IPS-20b (cell line): Measurements from ENCODE around the gene PEX11B.
A peak's percentile ranks its signal among the peaks of the same experiment; 100 is the strongest.
"Not testable (repeated sequence)": the region's sequence is repeated elsewhere in the genome, so short reads cannot be mapped to it uniquely, and the experiment has no call there.

Source experiments
- H3K27ac ChIP-seq: one replicate; pipeline ENCODE4 v1.5.1; 2013; ENCODE audit warnings: low read length
- H3K27me3 ChIP-seq: 2 replicates; pipeline ENCODE4 v1.6.1; 2013; ENCODE audit warnings: mild to moderate bottlenecking, low read length, inconsistent platforms; ENCODE audit not compliant: insufficient read depth
- H3K36me3 ChIP-seq: 2 replicates; pipeline ENCODE4 v1.6.1; 2013; ENCODE audit warnings: low read depth, mild to moderate bottlenecking, inconsistent platforms, low read length, moderate library complexity; ENCODE audit not compliant: insufficient read depth
- H3K4me1 ChIP-seq: 2 replicates; pipeline ENCODE4 v1.6.1; 2013; ENCODE audit warnings: mild to moderate bottlenecking, control low read depth, inconsistent platforms, low read length, moderate library complexity; ENCODE audit not compliant: insufficient read depth
- H3K4me3 ChIP-seq: 2 replicates; pipeline ENCODE4 v1.5.1; 2013; ENCODE audit warnings: mild to moderate bottlenecking, low read length, inconsistent platforms
- H3K9ac ChIP-seq: 2 replicates; pipeline ENCODE4 v1.6.1; 2013; ENCODE audit warnings: low read depth, mild to moderate bottlenecking, inconsistent platforms, low read length, moderate library complexity
- H3K9me3 ChIP-seq: 2 replicates; pipeline ENCODE4 v1.6.1; 2013; ENCODE audit warnings: mild to moderate bottlenecking, low read depth, low read length, inconsistent platforms; ENCODE audit not compliant: insufficient read depth

Gene PEX11B

GRCh38 chr1:145947551-145947950, 29.0 kb upstream of the PEX11B start:
- no peaks in the 10 kb centered on the region for H3K36me3 ChIP-seq
- H3K27ac ChIP-seq = no peak overlapping the region
- peaks cover 13% of the 10 kb centered on the region; the same call in 1 of the 2 replicates for H3K4me1 ChIP-seq
- no peaks in the 10 kb centered on the region for H3K27me3 ChIP-seq
- no peaks in the 10 kb centered on the region for H3K9me3 ChIP-seq
- H3K4me3 ChIP-seq = 0 out of 2 replicates have a peak overlapping the region, but pooled peaks have one; percentile 2
- H3K9ac ChIP-seq = no peak overlapping the region

- no peaks in the 10 kb centered on the region for H3K36me3 ChIP-seq
- H3K27ac ChIP-seq = no peak overlapping the region
- H3K9me3 ChIP-seq = no peaks in the 10 kb centered on the region
- H3K4me3 ChIP-seq = no peak overlapping the region
- H3K27me3 ChIP-seq = no peaks in the 10 kb centered on the region
- peaks cover 13% of the 10 kb centered on the region; the same call in 1 of the 2 replicates for H3K4me1 ChIP-seq
- no peak overlapping the region for H3K9ac ChIP-seq
These were observed 28.0 kb upstream of the PEX11B start for GRCh38 chr1:145946477-145946986.

DNA sequence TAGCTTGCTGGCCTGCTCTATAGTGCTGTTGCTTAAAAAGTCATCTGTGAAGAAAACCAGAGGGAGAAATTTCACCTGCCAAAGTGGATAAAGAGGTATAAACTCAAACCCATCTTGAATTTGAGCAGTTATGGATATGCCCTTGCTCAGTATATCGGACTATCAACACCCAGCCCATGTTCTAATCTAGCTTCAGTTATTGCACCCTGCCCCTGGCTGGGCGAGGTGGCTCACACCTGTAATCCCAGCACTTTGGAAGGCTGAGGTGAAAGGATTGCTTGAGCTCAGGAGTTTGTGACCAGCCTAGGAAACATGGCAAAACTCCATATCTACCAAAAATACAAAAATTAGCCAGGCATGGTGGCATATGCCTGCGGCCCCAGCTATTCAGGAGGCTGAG, 26.0 kb upstream of the PEX11B start:
- no peaks in the 10 kb centered on the region for H3K27me3 ChIP-seq
- no peak overlapping the region for H3K27ac ChIP-seq
- H3K9me3 ChIP-seq = no peaks in the 10 kb centered on the region
- H3K9ac ChIP-seq = no peak overlapping the region
- peaks cover 13% of the 10 kb centered on the region; the same call in 1 of the 2 replicates for H3K4me1 ChIP-seq
- no peak overlapping the region for H3K4me3 ChIP-seq
- H3K36me3 ChIP-seq = no peaks in the 10 kb centered on the region

DNA sequence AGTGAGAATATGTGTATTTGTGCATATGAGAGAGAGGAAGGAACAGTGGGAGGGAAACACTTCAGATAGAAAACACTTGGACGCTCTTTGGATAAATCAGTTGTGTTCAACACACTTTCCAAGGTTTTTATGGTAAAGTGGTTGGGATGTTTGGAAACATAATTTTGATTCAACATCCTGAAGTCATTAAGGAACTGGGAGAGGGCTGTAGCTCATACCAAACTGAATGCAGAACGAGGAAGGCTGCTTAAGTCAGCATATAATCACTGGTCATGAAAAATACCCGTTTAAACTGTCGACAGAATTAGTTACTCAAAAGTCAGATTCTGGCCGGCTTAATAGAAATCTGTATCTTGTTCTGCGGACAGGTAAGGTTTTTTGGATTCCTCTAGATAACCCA, 24.4 kb upstream of the PEX11B start:
- Histone ChIP-seq H3K27ac (no peak overlapping the region), H3K27me3 (no peaks in the 10 kb centered on the region), H3K9ac (no peak overlapping the region), H3K4me3 (no peak overlapping the region), H3K9me3 (no peaks in the 10 kb centered on the region), H3K4me1 (peaks cover 11% of the 10 kb centered on the region; the same call in 1 of the 2 replicates), H3K36me3 (no peaks in the 10 kb centered on the region)

GRCh38 chr1:145942405-145942804, 23.9 kb upstream of the PEX11B start:
- Histone ChIP-seq H3K9ac (no peak overlapping the region), H3K4me3 (no peak overlapping the region), H3K27me3 (no peaks in the 10 kb centered on the region), H3K36me3 (no peaks in the 10 kb centered on the region), H3K9me3 (no peaks in the 10 kb centered on the region), H3K4me1 (peaks cover 7% of the 10 kb centered on the region; the same call in 1 of the 2 replicates), H3K27ac (no peak overlapping the region)

DNA sequence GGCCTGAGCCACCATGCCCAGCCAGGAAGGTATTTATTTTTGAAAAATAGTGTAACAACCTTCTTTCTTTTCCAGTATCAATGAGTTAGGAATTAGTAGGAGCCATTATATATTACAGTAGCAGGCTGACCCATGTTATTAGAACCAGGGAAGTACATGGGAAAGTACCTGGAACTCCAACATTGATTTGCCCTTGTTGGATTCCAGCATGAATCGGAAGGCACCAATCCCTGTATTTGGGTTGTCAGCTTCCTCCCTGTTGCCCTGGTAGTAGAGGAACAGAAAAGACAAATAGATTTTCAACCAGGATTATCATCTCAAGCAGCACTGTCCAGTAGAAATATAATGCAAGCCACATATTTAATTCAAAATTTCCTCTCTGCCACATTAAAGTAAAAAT, 18.9 kb upstream of the PEX11B start:
- Histone ChIP-seq H3K27me3 (no peaks in the 10 kb centered on the region), H3K36me3 (no peaks in the 10 kb centered on the region), H3K27ac (no peak overlapping the region), H3K4me3 (no peak overlapping the region), H3K9ac (no peak overlapping the region), H3K4me1 (peaks cover 3% of the 10 kb centered on the region; the same call in 1 of the 2 replicates), H3K9me3 (no peaks in the 10 kb centered on the region)

DNA sequence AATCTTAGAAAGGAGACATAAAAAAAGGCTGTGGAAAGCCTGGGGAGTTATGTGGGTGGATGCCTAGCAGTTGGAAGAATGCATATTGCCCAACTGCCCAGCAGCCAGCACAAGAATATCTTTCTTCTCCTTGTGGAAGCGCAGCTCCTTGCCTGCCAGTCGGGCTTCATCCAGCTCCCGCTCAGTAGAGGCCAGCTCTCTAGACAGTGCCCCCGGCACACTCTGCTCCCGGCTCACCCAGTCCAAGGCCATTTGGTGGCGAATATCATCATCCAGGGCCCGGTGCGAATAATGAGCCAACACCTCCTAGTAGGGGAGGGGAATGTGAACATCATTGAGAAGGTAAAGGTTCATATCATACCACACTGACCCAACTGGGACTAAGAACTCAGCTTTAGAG, 17.7 kb upstream of the PEX11B start:
- Histone ChIP-seq H3K9ac (no peak overlapping the region), H3K9me3 (no peaks in the 10 kb centered on the region), H3K27ac (no peak overlapping the region), H3K4me1 (peaks cover 3% of the 10 kb centered on the region; the same call in 1 of the 2 replicates), H3K27me3 (no peaks in the 10 kb centered on the region), H3K4me3 (no peak overlapping the region), H3K36me3 (no peaks in the 10 kb centered on the region)

- Histone ChIP-seq H3K4me1 (peaks cover 3% of the 10 kb centered on the region; the same call in 1 of the 2 replicates), H3K9me3 (no peaks in the 10 kb centered on the region), H3K36me3 (no peaks in the 10 kb centered on the region), H3K27ac (no peak overlapping the region), H3K9ac (no peak overlapping the region), H3K4me3 (no peak overlapping the region), H3K27me3 (no peaks in the 10 kb centered on the region)
These were observed 17.2 kb upstream of the PEX11B start for GRCh38 chr1:145935708-145936107.

DNA sequence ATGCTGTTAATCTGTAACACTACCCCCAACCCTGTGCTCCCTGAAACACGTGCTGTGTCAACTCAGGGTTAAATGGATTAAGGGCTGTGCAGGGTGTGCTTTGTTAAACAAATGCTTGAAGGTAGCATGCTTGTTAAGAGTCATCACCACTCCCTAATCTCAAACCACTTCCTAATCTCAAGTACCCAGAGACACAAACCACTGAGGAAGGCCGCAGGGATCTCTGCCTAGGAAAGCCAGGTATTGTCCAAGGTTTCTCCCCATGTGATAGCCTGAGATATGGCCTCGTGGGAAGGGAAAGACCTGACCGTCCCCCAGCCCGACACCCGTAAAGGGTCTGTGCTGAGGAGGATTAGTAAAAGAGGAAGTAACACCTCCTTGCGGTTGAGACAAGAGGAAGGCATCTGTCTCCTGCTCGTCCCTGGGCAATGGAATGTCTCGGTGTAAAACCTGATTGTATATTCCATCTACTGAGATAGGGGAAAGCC, 14.0 kb upstream of the PEX11B start:
- peak overlapping the region; percentile 48; the same call in 1 of the 2 replicates for H3K9ac ChIP-seq
- not testable (repeated sequence) for H3K4me1 ChIP-seq, H3K9me3 ChIP-seq, H3K36me3 ChIP-seq, H3K27me3 ChIP-seq, H3K4me3 ChIP-seq
- peak overlapping the region; percentile 47 for H3K27ac ChIP-seq

GRCh38 chr1:145927916-145928643, 9.6 kb upstream of the PEX11B start:
- H3K27ac ChIP-seq = peak overlapping the region; percentile 77
- no peaks in the 10 kb centered on the region for H3K27me3 ChIP-seq
- H3K9ac ChIP-seq = peak overlapping the region; percentile 98
- H3K9me3 ChIP-seq = no peaks in the 10 kb centered on the region
- peaks cover 24% of the 10 kb centered on the region for H3K36me3 ChIP-seq
- H3K4me3 ChIP-seq = peak overlapping the region; percentile 76
- peaks cover 4% of the 10 kb centered on the region; the same call in 1 of the 2 replicates for H3K4me1 ChIP-seq

DNA sequence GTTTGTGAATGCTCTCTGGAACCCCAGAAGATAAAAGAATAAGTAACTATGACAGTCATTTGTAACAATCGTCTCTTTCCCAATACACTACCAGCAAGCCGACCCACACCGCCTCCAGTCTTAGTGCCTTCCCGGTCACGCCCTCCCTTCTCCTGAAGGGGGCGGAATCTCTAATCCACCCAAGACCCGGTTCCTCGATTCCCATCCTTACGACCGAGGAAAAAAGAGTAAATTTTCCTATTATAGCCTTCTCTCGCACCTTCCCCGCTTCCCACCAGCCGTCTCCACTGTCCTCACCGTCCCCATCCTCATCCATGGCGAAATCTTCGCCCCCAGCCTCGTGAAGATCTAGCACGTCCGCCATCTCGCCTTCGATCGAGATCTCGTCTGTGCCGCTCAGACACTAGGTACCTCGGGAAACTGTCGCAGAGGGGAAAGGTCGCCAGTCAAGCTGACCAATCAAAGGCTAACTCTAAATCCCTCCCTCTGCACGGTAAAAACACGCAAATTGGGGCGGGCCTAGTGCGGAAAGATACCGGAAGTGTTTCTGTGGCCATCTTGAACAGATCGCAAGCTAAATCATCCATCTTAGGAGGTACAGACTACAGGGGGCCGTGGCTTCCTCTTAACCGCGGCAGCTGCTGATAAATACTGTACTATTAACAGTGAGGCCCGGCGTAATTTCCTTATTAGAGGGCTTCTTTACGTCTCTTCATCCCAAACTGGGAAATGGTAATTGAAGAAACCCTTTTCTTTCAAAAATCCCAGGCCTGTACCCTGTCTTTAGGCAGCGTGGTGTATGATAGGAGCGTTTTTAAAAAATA, 8.8 kb upstream of the PEX11B start, which contains the start of gene RBM8A:
Gene RBM8A (minus strand): TSS at position 422 of the 824 bp plus-strand sequence. CDS start 58 bp downstream, at position 364.
- H3K4me3 ChIP-seq = peak within 1 kb of the TSS; percentile 76
- no peaks in the 10 kb centered on the region for H3K27me3 ChIP-seq
- peaks cover 4% of the 10 kb centered on the region; the same call in 1 of the 2 replicates for H3K4me1 ChIP-seq
- peak within 1 kb of the TSS; percentile 98 for H3K9ac ChIP-seq
- peaks cover 30% of the 10 kb centered on the region for H3K36me3 ChIP-seq
- peak within 1 kb of the TSS; percentile 77 for H3K27ac ChIP-seq
- no peaks in the 10 kb centered on the region for H3K9me3 ChIP-seq
